ENCODE measurements around the gene LRRFIP1.
A peak's percentile ranks its signal among the peaks of the same experiment; 100 is the strongest.

The LRRFIP1 gene

GRCh38 chr2:237711458-237712150 is 84.2 kb downstream of the LRRFIP1 start:
- Histone ChIP-seq H3K4me1 (peaks cover 56 to 76% (median 71%) of the 10 kb centered on the region in 10 experiments), H3K4me3 (no peak overlapping the region), H3K36me3 (peaks cover 53 to 79% (median 59%) of the 10 kb centered on the region in 11 experiments), H3K27ac (no peak overlapping the region; a peak in 1 of 22 replicates), H3K4me2 (peak overlapping the region in 4 of 11 experiments; percentile 4 to 25 (median 12); a peak in 4 of 22 replicates), H3K9ac (no peak overlapping the region), H3K9me3 (replicated peaks in 1 of 11) (no peaks in the 10 kb centered on the region), H4K20me1 (peaks cover 99 to 100% (median 100%) of the 10 kb centered on the region in 11 experiments), H3K27me3 (no peaks in the 10 kb centered on the region)
- TF ChIP-seq Cebpa-rat (IDR thresholded peaks at IDR 0.05): no peak

GRCh38 chr2:237712477-237713377 is 85.3 kb downstream of the LRRFIP1 start:
- Histone ChIP-seq H3K9ac (peak overlapping the region in 1 of 11 experiments; percentile 3; a peak in 1 of 22 replicates), H3K4me3 (no peak overlapping the region), H4K20me1 (peaks cover 99 to 100% (median 100%) of the 10 kb centered on the region in 11 experiments), H3K27me3 (no peaks in the 10 kb centered on the region), H3K9me3 (replicated peaks in 1 of 11) (no peaks in the 10 kb centered on the region), H3K4me2 (peak overlapping the region in 10 of 11 experiments; percentile 5 to 33 (median 22); a peak in 11 of 22 replicates), H3K36me3 (peaks cover 59 to 79% (median 66%) of the 10 kb centered on the region in 11 experiments), H3K4me1 (peaks cover 56 to 76% (median 71%) of the 10 kb centered on the region in 10 experiments), H3K27ac (0 out of 22 replicates have a peak overlapping the region, but pooled peaks of 1 of the 11 experiments have one; percentile 11)
- TF ChIP-seq Cebpa-rat (IDR thresholded peaks at IDR 0.05): no peak

- no peak for TF ChIP-seq Cebpa-rat (IDR thresholded peaks at IDR 0.05)
- Histone ChIP-seq H4K20me1 (peaks cover 87 to 100% (median 99%) of the 10 kb centered on the region in 11 experiments), H3K9me3 (replicated peaks in 1 of 11) (no peaks in the 10 kb centered on the region), H3K27ac (peak overlapping the region in 10 of 11 experiments; percentile 8 to 54 (median 40); a peak in 17 of 22 replicates), H3K27me3 (no peaks in the 10 kb centered on the region), H3K4me3 (peak overlapping the region in 5 of 10 experiments; percentile 8 to 35 (median 24); a peak in 3 of 20 replicates), H3K9ac (peak overlapping the region; percentile 25 to 58 (median 51); a peak in 21 of 22 replicates), H3K4me2 (peak overlapping the region; percentile 71 to 91 (median 85)), H3K36me3 (peaks cover 44 to 77% (median 53%) of the 10 kb centered on the region in 11 experiments), H3K4me1 (peaks cover 63 to 84% (median 78%) of the 10 kb centered on the region in 10 experiments)
Observed at GRCh38 chr2:237714690-237715458, 87.5 kb downstream of the LRRFIP1 start.

- peaks cover 87 to 100% (median 99%) of the 10 kb centered on the region in 11 experiments for H4K20me1 ChIP-seq
- peaks cover 63 to 84% (median 78%) of the 10 kb centered on the region in 10 experiments for H3K4me1 ChIP-seq
- peak overlapping the region in 10 of 11 experiments; percentile 8 to 54 (median 40); a peak in 16 of 22 replicates for H3K27ac ChIP-seq
- no peaks in the 10 kb centered on the region for H3K27me3 ChIP-seq
- peak overlapping the region; percentile 25 to 58 (median 51); a peak in 21 of 22 replicates for H3K9ac ChIP-seq
- no peak for TF ChIP-seq Cebpa-rat (IDR thresholded peaks at IDR 0.05)
- H3K4me3 ChIP-seq: peak overlapping the region in 5 of 10 experiments; percentile 8 to 35 (median 24); a peak in 3 of 20 replicates
- H3K4me2 ChIP-seq: peak overlapping the region; percentile 71 to 91 (median 85)
- no peaks in the 10 kb centered on the region for H3K9me3 ChIP-seq (replicated peaks in 1 of 11)
- H3K36me3 ChIP-seq: peaks cover 43 to 77% (median 53%) of the 10 kb centered on the region in 11 experiments
Observed at GRCh38 chr2:237715459-237715947, 88.1 kb downstream of the LRRFIP1 start.

GRCh38 chr2:237716011-237716410 is 88.6 kb downstream of the LRRFIP1 start:
- TF ChIP-seq Cebpa-rat (IDR thresholded peaks at IDR 0.05): no peak
- peaks cover 43 to 77% (median 53%) of the 10 kb centered on the region in 11 experiments for H3K36me3 ChIP-seq
- peaks cover 87 to 100% (median 99%) of the 10 kb centered on the region in 11 experiments for H4K20me1 ChIP-seq
- H3K9me3 ChIP-seq (replicated peaks in 1 of 11): no peaks in the 10 kb centered on the region
- peak overlapping the region in 1 of 10 experiments; percentile 8; a peak in 1 of 20 replicates for H3K4me3 ChIP-seq
- peak overlapping the region in 4 of 11 experiments; percentile 47 to 58 (median 51); a peak in 3 of 22 replicates for H3K9ac ChIP-seq
- peak overlapping the region in 6 of 11 experiments; percentile 8 to 51 (median 37); a peak in 3 of 22 replicates for H3K27ac ChIP-seq
- peak overlapping the region; percentile 71 to 91 (median 85) for H3K4me2 ChIP-seq
- peaks cover 63 to 80% (median 76%) of the 10 kb centered on the region in 10 experiments for H3K4me1 ChIP-seq
- no peaks in the 10 kb centered on the region for H3K27me3 ChIP-seq

GRCh38 chr2:237717366-237718276 is 90.2 kb downstream of the LRRFIP1 start:
- peak overlapping the region; percentile 20 to 63 (median 42); a peak in 19 of 22 replicates for H3K27ac ChIP-seq
- TF ChIP-seq Cebpa-rat (IDR thresholded peaks at IDR 0.05): 0 out of 22 replicates have a peak, but pooled peaks of 1 of the 11 experiments have one; percentile 8
- H3K4me2 ChIP-seq: peak overlapping the region; percentile 50 to 89 (median 71)
- peaks cover 65 to 80% (median 74%) of the 10 kb centered on the region in 10 experiments for H3K4me1 ChIP-seq
- no peak overlapping the region for H3K4me3 ChIP-seq
- H3K27me3 ChIP-seq: no peaks in the 10 kb centered on the region
- H3K36me3 ChIP-seq: peaks cover 42 to 77% (median 52%) of the 10 kb centered on the region in 11 experiments
- H4K20me1 ChIP-seq: peaks cover 87 to 100% (median 99%) of the 10 kb centered on the region in 11 experiments
- no peaks in the 10 kb centered on the region for H3K9me3 ChIP-seq (replicated peaks in 1 of 11)
- H3K9ac ChIP-seq: peak overlapping the region in 10 of 11 experiments; percentile 16 to 50 (median 34); a peak in 12 of 22 replicates

GRCh38 chr2:237718277-237718634 is 90.9 kb downstream of the LRRFIP1 start:
- H3K4me1 ChIP-seq: peaks cover 63 to 80% (median 74%) of the 10 kb centered on the region in 10 experiments
- peak overlapping the region; percentile 50 to 89 (median 71) for H3K4me2 ChIP-seq
- peaks cover 87 to 100% (median 98%) of the 10 kb centered on the region in 11 experiments for H4K20me1 ChIP-seq
- no peaks in the 10 kb centered on the region for H3K9me3 ChIP-seq (replicated peaks in 1 of 11)
- peaks cover 43 to 75% (median 52%) of the 10 kb centered on the region in 11 experiments for H3K36me3 ChIP-seq
- H3K9ac ChIP-seq: peak overlapping the region in 9 of 11 experiments; percentile 26 to 50 (median 35); a peak in 11 of 22 replicates
- peak overlapping the region; percentile 20 to 63 (median 42); a peak in 20 of 22 replicates for H3K27ac ChIP-seq
- no peak for TF ChIP-seq Cebpa-rat (IDR thresholded peaks at IDR 0.05)
- no peaks in the 10 kb centered on the region for H3K27me3 ChIP-seq
- no peak overlapping the region for H3K4me3 ChIP-seq

Measured in BLaER1 treated with 17β-estradiol and CSF1 and Interleukin-3, amounts not matched to agents 10 nM and 100 nM (cell line).